ENCODE measurements around the gene INTS11.

The INTS11 gene

DNA sequence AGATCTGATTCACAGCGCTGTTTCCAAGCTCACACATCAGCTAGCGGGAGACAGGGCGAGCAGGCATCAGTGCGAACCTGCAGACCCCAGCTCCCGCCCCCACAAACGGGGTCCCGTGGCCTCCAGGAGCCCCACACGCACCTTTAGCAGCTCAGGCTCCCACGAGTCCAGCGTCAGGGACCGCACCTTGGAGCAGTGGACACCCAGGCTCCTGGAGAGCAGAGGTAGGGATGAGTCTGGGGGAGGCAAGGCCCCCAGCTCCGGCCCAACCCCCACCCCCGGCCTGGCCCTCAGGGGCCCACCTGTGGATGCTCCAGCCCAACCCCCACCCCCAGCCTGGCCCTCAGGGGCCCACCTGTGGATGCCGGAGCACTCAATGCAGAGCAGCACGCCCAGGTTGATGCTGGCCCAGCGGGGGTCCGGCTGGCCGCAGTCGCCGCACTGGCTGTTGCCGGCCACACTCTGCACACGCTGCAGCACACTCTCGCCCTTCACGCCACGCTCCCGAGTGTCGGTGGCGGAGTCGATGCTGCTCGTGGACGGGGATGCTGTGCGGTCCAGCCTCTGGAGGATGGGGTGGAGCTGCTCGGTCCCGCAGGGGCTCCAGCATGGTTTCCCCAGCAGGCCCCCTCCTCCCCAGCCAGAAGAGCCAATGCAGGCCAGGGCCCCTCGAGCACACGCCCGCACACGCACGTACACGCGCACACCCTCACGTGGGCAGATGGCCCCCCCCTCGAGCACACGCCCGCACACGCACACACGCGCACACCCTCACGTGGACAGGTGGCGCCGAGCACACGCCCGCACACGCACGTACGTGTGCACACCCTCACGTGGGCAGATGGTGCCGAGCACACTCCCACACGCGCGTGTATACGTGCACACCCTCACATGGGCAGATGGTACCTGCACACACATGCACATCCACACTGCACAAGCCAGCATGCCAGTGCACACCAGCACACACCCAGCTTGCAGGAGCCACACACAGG is 28.1 kb downstream of the INTS11 start:
- no peak for DNase-seq

- DNase-seq: no peak
Measured at GRCh38 chr1:1295154-1295923, 29.1 kb downstream of the INTS11 start.

DNA sequence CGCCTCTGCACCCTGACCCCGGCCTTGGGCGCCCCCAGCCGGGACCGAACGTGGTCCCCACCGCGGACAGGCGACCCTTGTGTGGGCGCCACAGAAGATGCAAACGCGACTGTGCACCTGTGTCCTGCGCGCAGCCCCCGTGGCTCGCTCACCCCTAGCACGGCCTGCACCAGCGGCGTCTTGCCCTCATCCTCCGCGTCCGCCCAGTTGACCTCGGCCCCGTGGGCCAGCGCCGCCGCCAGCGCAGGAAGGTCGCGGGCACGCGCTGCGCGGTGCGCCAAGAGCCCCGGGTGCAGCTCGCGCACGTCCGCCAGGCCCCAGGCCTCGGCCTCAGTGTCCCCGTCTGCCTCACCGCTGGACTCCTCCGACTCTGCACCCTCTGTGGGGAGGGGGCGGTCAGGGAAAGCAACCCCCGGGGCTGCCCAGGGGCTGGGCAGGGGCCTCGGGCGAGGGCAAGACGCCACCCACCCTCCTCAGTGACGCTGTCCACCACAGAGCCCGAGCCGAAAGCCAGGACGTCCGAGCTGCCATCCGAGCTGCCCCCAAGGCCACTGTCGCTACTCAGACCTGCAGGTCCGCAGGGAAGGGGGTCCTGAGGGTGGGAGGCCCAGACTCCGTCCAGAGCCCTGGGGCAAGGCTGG is 30.1 kb downstream of the INTS11 start:
- no peak for DNase-seq

GRCh38 chr1:1293263-1294249 is 30.9 kb downstream of the INTS11 start:
- no peak for DNase-seq

DNA sequence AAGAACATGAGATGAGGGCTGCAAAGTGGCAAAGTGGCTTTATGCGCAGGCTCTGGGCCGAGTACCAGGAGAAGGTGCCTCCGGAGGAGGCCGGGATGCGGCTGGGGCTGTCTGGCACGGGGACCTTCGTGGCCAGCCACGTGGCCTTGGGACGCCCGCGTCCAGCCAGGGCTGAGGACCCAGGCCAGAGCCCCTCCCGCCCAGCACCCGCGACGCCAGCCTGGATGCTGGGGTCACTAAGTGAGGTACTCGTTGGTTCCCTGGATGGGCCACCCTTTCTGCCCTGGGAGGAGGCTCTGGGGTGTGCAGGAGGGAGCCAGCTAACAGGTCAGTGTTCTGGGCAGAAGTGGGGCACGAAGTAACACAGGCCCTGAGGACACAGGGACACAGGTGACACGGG is 31.6 kb downstream of the INTS11 start:
- no peak for DNase-seq

DNA sequence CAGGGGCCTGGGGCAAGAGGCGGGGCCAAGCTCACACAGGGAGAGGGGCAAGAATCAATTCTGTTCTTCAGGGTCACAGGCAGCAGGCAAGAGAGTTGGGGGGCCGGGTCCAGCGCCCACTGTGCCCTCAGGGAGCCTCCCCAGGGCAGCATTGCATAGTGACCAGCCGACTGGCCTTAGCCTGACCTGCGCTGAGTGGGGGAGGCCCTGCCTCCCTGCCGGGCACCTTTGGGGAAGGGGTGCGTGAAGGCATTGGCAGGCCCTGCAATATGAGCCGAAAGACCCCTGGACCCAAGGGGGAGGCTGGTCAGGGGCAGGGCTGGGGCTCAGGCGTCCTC is 32.0 kb downstream of the INTS11 start:
- DNase-seq: no peak

GRCh38 chr1:1291548-1292441 is 32.7 kb downstream of the INTS11 start:
- DNase-seq: peak; percentile 90

GRCh38 chr1:1291023-1291528 is 33.4 kb downstream of the INTS11 start:
- no peak for DNase-seq

- DNase-seq: peak; percentile 92
Measured at GRCh38 chr1:1290238-1290731, 34.2 kb downstream of the INTS11 start.

DNA sequence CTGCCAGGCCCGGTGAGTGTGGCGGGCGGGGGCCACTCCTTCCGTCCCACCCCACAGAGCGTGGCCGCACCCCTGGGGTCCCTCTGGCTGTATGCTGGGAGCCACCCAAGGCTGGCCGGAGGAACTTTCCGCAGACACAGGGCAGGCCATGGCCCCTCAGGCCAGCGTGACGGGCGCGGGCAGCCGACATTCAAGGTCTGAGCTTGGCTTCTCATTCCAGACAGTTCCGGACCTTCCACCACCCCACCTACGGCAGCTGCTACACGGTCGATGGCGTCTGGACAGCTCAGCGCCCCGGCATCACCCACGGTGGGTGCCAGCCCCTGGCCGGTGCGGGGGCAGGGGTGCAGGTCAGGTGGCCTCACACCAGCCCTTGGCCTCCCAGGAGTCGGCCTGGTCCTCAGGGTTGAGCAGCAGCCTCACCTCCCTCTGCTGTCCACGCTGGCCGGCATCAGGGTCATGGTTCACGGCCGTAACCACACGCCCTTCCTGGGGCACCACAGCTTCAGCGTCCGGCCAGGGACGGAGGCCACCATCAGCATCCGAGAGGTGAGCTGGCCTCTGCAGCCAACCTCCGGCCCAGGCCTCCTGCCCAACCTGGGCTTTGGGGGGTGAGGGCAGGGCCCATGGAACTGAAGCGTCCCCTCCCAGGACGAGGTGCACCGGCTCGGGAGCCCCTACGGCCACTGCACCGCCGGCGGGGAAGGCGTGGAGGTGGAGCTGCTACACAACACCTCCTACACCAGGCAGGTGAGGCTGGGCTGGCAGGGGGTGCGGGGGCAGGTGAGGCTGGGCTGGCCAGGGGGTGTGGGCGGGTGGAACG is 37.0 kb downstream of the INTS11 start:
- no peak for DNase-seq

- no peak for DNase-seq
Measured at GRCh38 chr1:1286313-1287261, 37.9 kb downstream of the INTS11 start.

DNA sequence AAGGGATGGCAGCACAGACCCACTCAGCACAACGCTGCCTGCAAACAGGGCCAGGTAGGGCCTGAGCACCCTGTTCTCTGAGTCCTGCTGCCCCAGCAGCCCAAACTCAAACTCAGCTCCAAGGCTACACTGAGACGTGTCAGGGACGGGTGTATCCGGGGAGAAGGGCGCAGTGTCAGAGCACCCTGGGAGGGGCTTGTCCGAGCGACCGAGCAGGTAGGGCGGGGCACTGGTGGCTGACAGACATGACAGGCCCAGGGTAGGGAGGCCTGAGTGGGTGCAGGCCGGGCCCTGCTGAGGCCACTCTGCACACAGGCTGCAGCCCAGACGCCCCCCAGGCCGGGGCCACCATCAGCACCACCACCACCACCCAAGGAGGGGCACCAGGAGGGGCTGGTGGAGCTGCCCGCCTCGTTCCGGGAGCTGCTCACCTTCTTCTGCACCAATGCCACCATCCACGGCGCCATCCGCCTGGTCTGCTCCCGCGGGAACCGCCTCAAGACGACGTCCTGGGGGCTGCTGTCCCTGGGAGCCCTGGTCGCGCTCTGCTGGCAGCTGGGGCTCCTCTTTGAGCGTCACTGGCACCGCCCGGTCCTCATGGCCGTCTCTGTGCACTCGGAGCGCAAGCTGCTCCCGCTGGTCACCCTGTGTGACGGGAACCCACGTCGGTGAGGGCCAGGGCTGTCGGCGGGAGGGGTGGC is 38.7 kb downstream of the INTS11 start:
- DNase-seq: no peak

GRCh38 chr1:1285102-1285571 is 39.3 kb downstream of the INTS11 start:
- no peak for DNase-seq

- no peak for DNase-seq
Measured at GRCh38 chr1:1284221-1285101, 40.0 kb downstream of the INTS11 start.

DNA sequence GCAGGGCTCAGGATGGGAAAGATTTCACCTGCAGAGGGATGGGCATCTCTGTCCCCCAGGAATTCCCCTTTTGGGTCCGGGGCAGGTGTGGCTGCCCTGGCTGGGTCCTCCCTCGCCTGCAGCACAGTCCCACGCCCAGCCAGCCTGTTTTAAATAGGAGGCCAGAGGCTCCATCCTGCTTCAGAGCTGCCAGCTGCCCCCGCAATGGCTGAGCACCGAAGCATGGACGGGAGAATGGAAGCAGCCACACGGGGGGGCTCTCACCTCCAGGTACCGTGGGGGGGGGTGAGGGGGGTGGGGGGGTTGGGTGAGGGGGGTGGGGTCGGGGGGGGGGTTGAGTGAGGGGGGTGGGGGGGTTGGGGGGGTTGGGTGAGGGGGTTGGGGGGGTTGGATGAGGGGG is 40.6 kb downstream of the INTS11 start:
- DNase-seq: no peak

DNA sequence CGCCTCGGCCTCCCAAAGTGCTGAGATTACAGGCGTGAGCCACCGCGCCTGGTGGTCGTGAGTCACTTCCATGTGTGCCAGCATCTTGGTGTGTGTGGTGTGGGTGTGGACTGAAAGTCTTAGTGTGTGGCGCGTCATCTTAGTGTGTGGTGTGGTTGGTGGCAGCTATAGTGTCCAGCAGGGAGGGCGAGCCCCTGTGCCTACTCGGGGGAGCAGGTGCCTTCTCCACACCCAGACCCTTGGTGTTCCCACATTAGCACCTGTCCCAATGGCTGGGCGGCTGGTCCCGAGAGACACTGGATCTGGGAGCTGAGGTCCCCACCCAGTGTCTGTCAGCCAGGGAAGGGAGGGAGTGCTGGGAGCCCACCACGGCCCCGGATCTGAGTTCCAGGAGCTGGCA is 41.5 kb downstream of the INTS11 start:
- no peak for DNase-seq

Data from islet precursor cell (in vitro differentiated cells).